GM19239 (cell line): ENCODE data around the gene EHBP1.
A peak's percentile ranks its signal among the peaks of the same experiment; 100 is the strongest.

Source experiments
- DNase-seq: peaks from one replicate; pipeline ENCODE4 v3.0.0; 2011; ENCODE audit warnings: low spot score; ENCODE audit not compliant: insufficient read length
- FAIRE-seq: peaks from 2 replicates; lab custom pipeline; 2011; peaks lifted over from hg19 to GRCh38; lab: Jason Lieb, UNC

Gene EHBP1

GRCh38 chr2:62808554-62808953, 103.0 kb downstream of the EHBP1 start:
- FAIRE-seq (no peak), DNase-seq (no peak)

- DNase-seq, result no peak
- FAIRE-seq, result no peak
These were observed 105.6 kb downstream of the EHBP1 start for GRCh38 chr2:62811086-62811485.

- DNase-seq (no peak), FAIRE-seq (peak; percentile 37)
These were observed 106.5 kb downstream of the EHBP1 start for GRCh38 chr2:62811972-62812371.

GRCh38 chr2:62812921-62813825, 107.7 kb downstream of the EHBP1 start:
- no peak for FAIRE-seq
- no peak for DNase-seq

- FAIRE-seq (no peak), DNase-seq (no peak)
These were observed 108.6 kb downstream of the EHBP1 start for GRCh38 chr2:62814123-62814522.

GRCh38 chr2:62817348-62817747, 111.8 kb downstream of the EHBP1 start:
- DNase-seq (no peak), FAIRE-seq (no peak)

- DNase-seq, result no peak
These were observed 112.6 kb downstream of the EHBP1 start for GRCh38 chr2:62817995-62818713.

GRCh38 chr2:62822549-62822948, 117.0 kb downstream of the EHBP1 start:
- no peak for DNase-seq
- FAIRE-seq, result no peak

More at GRCh38 chr2:62817995-62818713, 112.6 kb downstream of the EHBP1 start:
- FAIRE-seq, result no peak

- no peak for FAIRE-seq
These were observed 118.9 kb downstream of the EHBP1 start for GRCh38 chr2:62824388-62824787.

GRCh38 chr2:62826141-62826540, 120.6 kb downstream of the EHBP1 start:
- DNase-seq (no peak), FAIRE-seq (no peak)

More at GRCh38 chr2:62824388-62824787, 118.9 kb downstream of the EHBP1 start:
- no peak for DNase-seq

- DNase-seq, result no peak
- FAIRE-seq, result no peak
These were observed 121.6 kb downstream of the EHBP1 start for GRCh38 chr2:62826953-62827675.

GRCh38 chr2:62831729-62832128, 126.2 kb downstream of the EHBP1 start:
- DNase-seq (no peak), FAIRE-seq (no peak)

GRCh38 chr2:62844311-62845090, 139.0 kb downstream of the EHBP1 start:
- DNase-seq (no peak), FAIRE-seq (no peak)

- no peak for DNase-seq
- FAIRE-seq, result no peak
These were observed 139.7 kb downstream of the EHBP1 start for GRCh38 chr2:62845256-62845655.

- no peak for FAIRE-seq
These were observed 146.7 kb downstream of the EHBP1 start for GRCh38 chr2:62852254-62852653.

GRCh38 chr2:62854600-62855514, 149.3 kb downstream of the EHBP1 start:
- no peak for FAIRE-seq
- no peak for DNase-seq

More at GRCh38 chr2:62852254-62852653, 146.7 kb downstream of the EHBP1 start:
- no peak for DNase-seq

- DNase-seq (no peak), FAIRE-seq (no peak)
These were observed 150.9 kb downstream of the EHBP1 start for GRCh38 chr2:62856228-62857040.
